Neural cell (in vitro differentiated cells): ENCODE measurements around the gene USP2.

ENCODE experiments used
- EP300 ChIP-seq: fragments of 450-650 bp; conservative IDR thresholded peaks from 2 replicates; pipeline ENCODE4 v1.6.1; 2014; ENCODE audit warnings: antibody characterized with exemption, mild to moderate bottlenecking, moderate library complexity; ENCODE audit not compliant: poor library complexity, severe bottlenecking
- EZH2 ChIP-seq: fragments of 200-600, 300-800 bp; shearing (Covaris generic), sonication (generic); IDR thresholded peaks from 2 replicates; pipeline ENCODE4 v1.6.1; 2014; ENCODE audit warnings: antibody characterized with exemption, low read length, borderline replicate concordance, mild to moderate bottlenecking; ENCODE audit not compliant: insufficient read depth, poor library complexity, severe bottlenecking
- POLR2AphosphoS5 ChIP-seq: IDR thresholded peaks from 2 replicates; pipeline ENCODE4 v1.6.1; 2012
- RAD21 ChIP-seq: fragments of 450-650 bp; conservative IDR thresholded peaks from 2 replicates; pipeline ENCODE4 v1.6.1; 2014; ENCODE audit warnings: antibody characterized with exemption, mild to moderate bottlenecking, moderate library complexity
- SMC3 ChIP-seq: fragments of 450-650 bp; conservative IDR thresholded peaks from 2 replicates; pipeline ENCODE4 v1.6.1; 2014; ENCODE audit warnings: antibody characterized with exemption, mild to moderate bottlenecking, moderate library complexity; ENCODE audit not compliant: poor library complexity
- TAF1 ChIP-seq: IDR thresholded peaks from 2 replicates; pipeline ENCODE4 v1.6.1; 2012; ENCODE audit warnings: low read depth
- TF ChIP-seq, protein P1 (sequence below): fragments of 450-650 bp; IDR thresholded peaks from 2 replicates; pipeline ENCODE4 v1.5.1; 2014; ENCODE audit warnings: antibody characterized with exemption, mild to moderate bottlenecking, moderate library complexity; ENCODE audit not compliant: poor library complexity, severe bottlenecking

DNA sequence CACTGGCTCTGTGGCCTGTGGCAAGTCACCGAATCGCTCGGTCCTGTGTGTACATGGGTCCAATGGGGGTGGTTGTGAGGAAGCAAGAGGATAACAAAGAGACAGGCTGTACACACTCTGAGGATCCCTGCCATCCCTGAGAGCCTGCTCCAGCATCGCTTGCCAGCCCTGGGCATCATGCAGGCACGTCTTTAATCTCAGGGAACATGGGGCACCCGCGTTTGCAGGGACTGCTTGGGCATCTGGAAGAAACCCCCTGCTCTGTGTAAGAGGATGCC is 39.5 kb downstream of the USP2 start:
- TF ChIP-seq POLR2AphosphoS5 (no peak), EZH2 (no peak), SMC3 (no peak), TAF1 (no peak), EP300 (no peak), RAD21 (no peak)
- TF ChIP-seq, protein P1, sequence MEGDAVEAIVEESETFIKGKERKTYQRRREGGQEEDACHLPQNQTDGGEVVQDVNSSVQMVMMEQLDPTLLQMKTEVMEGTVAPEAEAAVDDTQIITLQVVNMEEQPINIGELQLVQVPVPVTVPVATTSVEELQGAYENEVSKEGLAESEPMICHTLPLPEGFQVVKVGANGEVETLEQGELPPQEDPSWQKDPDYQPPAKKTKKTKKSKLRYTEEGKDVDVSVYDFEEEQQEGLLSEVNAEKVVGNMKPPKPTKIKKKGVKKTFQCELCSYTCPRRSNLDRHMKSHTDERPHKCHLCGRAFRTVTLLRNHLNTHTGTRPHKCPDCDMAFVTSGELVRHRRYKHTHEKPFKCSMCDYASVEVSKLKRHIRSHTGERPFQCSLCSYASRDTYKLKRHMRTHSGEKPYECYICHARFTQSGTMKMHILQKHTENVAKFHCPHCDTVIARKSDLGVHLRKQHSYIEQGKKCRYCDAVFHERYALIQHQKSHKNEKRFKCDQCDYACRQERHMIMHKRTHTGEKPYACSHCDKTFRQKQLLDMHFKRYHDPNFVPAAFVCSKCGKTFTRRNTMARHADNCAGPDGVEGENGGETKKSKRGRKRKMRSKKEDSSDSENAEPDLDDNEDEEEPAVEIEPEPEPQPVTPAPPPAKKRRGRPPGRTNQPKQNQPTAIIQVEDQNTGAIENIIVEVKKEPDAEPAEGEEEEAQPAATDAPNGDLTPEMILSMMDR = no peak
